GM21423 (cell line): ENCODE data around the gene WNK2.
"Not testable (repeated sequence)": the region's sequence is repeated elsewhere in the genome, so short reads cannot be mapped to it uniquely, and the experiment has no call there.

ENCODE experiments used
- ATAC-seq: cut with Tn5 transposase; IDR thresholded peaks from one replicate; pipeline ENCODE4 v1.9.1; 2021; ENCODE audit warnings: mild to moderate bottlenecking, moderate library complexity; ENCODE audit not compliant: unreplicated experiment

Gene WNK2

GRCh38 chr9:93233033-93233432 is 49.1 kb downstream of the WNK2 start:
- no peak for ATAC-seq

- no peak for ATAC-seq
Measured at GRCh38 chr9:93234600-93234999, 50.7 kb downstream of the WNK2 start.

- ATAC-seq = no peak
Measured at GRCh38 chr9:93235300-93235960, 51.5 kb downstream of the WNK2 start.

GRCh38 chr9:93236541-93237206 is 52.7 kb downstream of the WNK2 start:
- no peak for ATAC-seq

- ATAC-seq = no peak
Measured at GRCh38 chr9:93237540-93237939, 53.6 kb downstream of the WNK2 start.

GRCh38 chr9:93238953-93239925 is 55.3 kb downstream of the WNK2 start:
- no peak for ATAC-seq

- ATAC-seq = no peak
Measured at GRCh38 chr9:93240891-93241334, 57.0 kb downstream of the WNK2 start.

GRCh38 chr9:93243112-93243511 is 59.2 kb downstream of the WNK2 start:
- no peak for ATAC-seq

GRCh38 chr9:93244101-93244500 is 60.2 kb downstream of the WNK2 start:
- ATAC-seq = no peak

GRCh38 chr9:93244510-93245436 is 60.8 kb downstream of the WNK2 start:
- ATAC-seq = no peak

- no peak for ATAC-seq
Measured at GRCh38 chr9:93245437-93245970, 61.6 kb downstream of the WNK2 start.

- ATAC-seq = no peak
Measured at GRCh38 chr9:93246111-93246510, 62.2 kb downstream of the WNK2 start.

- ATAC-seq = no peak
Measured at GRCh38 chr9:93246526-93246925, 62.6 kb downstream of the WNK2 start.

GRCh38 chr9:93247099-93247865 is 63.3 kb downstream of the WNK2 start:
- ATAC-seq = no peak

- ATAC-seq = no peak
Measured at GRCh38 chr9:93247892-93248291, 64.0 kb downstream of the WNK2 start.

GRCh38 chr9:93248386-93249040 is 64.6 kb downstream of the WNK2 start:
- ATAC-seq = no peak

GRCh38 chr9:93250185-93250584 is 66.2 kb downstream of the WNK2 start:
- ATAC-seq = no peak

GRCh38 chr9:93251309-93251708 is 67.4 kb downstream of the WNK2 start:
- ATAC-seq = not testable (repeated sequence)
